Gastroesophageal sphincter (tissue), 3 donors: ENCODE data around the gene USP31.

Experiments used
- CTCF ChIP-seq, 4 experiments: fragments of 200-600 bp in 2 of 4; fragments of 450-650 bp in 2 of 4; sonication (generic) in 1 of 4; IDR thresholded peaks; one replicate each; pipeline ENCODE4 v1.5.1; 2017 to 2019; ENCODE audit warnings: antibody characterized with exemption in 4 of 4, mild to moderate bottlenecking in 2 of 4, moderate library complexity in 2 of 4
- EP300 ChIP-seq: sonication (generic); formaldehyde crosslinking; IDR thresholded peaks from one replicate; pipeline ENCODE4 v1.6.1; 2017; ENCODE audit warnings: antibody characterized with exemption, mild to moderate bottlenecking
- POLR2A ChIP-seq, 2 donors: fragments of 450-650 bp; IDR thresholded peaks; one replicate each; pipeline ENCODE4 v1.6.1; 2017; ENCODE audit warnings: antibody characterized with exemption in 2 of 2, mild to moderate bottlenecking in 2 of 2, moderate library complexity in 1 of 2

GRCh38 chr16:23181506-23181905 is 32.3 kb upstream of the USP31 start:
- TF ChIP-seq CTCF (IDR thresholded peaks at IDR 0.05) (no peak), POLR2A (IDR thresholded peaks at IDR 0.05) (no peak), EP300 (no peak)
